Left lobe of liver (tissue), 2 donors: ENCODE data around the gene OR10H5. TPM values are rescaled to one million over a fixed set of nuclear protein-coding genes. Genes with fewer than 3 reads are reported as not detected.
"Not testable (repeated sequence)": the region's sequence is repeated elsewhere in the genome, so short reads cannot be mapped to it uniquely, and the experiment has no call there.

ENCODE experiments used
- ATAC-seq: fragments of 200-7000 bp; cut with Tn5 transposase; one replicate; pipeline ENCODE4 v1.9.1; 2020; ENCODE audit warnings: mild to moderate bottlenecking, moderate library complexity
- DNase-seq: peaks from one replicate; pipeline ENCODE4 v3.0.0-alpha.2; 2020; ENCODE audit warnings: low spot score
- total RNA-seq: library from RNA; stranded (reverse); gene quantifications from one replicate; pipeline ENCODE4 v1.2.1, GENCODE V29; 2021
- donor health status: DM: no; HTN: no; CAD: no; lungs with moderate emphysema.
- donor health status: DM: no; HTN: yes; CAD: no.

OR10H5 gene
- not detected for total RNA-seq

- no peak for DNase-seq
- no peak for ATAC-seq
Measured at GRCh38 chr19:15787611-15788155, at the start of gene OR10H5. Gene OR10H5 (plus strand): TSS chr19:15787661. CDS start chr19:15794049, 6,388 bp downstream.

GRCh38 chr19:15737722-15738121 is 49.7 kb upstream of the OR10H5 start, which contains the start of gene OR10H3:
Gene OR10H3 (plus strand): TSS chr19:15737985. CDS start chr19:15741393, 3,408 bp downstream.
- ATAC-seq (no peak), DNase-seq (no peak)

GRCh38 chr19:15740785-15741184 is 46.7 kb upstream of the OR10H5 start:
- no peak for ATAC-seq
- DNase-seq = no peak

DNA sequence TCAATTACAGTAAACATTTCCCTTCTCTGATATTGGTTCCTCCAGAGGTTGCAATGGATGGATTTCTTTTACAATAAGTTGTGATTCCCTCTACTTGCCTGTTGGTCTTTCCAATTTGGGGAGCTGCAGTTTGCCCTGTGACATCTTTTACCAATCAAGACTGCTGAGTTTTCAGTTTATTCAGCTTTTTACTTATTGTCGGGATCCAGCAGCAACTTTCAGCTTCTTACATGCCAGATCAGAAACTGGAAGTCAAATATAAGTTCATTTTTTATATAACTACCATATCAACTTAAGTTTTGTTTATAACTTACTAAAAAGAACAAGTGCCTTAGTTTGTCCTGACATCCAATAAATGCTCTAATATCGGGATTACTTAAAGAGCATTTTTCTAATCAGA is 39.2 kb upstream of the OR10H5 start:
- ATAC-seq = no peak

DNA sequence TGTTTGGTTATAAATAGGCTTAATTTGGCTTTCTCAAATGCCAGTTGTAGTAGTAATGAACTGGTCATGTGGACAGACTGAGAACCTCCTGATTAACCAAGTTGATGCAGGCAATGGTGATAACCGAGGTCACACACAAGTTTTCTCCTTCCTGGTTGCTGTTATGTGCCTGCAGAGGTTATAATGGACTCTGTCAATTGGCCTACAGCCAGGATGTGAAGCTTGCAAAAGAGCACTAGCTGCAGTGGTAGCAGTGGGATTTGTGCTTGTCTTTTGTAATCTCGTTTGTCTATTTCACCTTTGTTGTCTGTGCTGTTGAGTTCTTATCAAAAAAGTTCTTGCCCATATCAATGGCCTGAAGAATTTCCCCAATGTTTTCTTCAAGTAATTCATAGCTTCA is 29.1 kb upstream of the OR10H5 start:
- peak; percentile 58 for DNase-seq
- ATAC-seq = peak; percentile 76

More for the DNA sequence above, 39.2 kb upstream of the OR10H5 start:
- DNase-seq = no peak

DNA sequence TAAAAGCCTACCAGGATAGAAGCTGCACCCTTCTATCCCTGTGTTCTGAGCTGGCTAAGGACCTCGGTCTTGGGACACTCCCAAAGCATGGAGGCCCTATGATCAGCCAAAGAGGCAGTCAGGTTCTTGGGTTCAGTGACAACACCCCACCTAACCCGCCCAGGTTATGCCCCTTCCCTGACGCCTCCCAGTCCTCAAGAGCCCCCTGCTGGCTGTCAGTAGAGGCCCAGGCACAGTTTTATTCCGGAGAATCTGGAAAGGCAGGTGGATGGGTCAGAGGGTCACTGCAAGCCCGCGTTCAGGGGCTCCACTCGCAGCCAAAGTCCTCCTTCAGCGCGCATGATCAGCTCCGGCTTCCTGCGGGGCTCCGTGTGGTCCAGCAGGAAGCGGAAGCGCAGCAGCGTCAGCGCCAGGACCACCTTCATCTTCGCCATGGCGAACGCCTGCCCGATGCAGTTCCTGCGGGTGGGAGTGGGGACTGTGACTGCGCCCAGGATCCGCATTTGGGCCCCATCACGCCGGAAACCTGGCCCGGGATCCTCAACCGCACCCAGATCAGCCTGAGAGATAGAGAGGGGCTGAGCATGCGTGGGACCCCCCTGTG is 27.4 kb upstream of the OR10H5 start:
- ATAC-seq (peak; percentile 72), DNase-seq (peak; percentile 46)

- DNase-seq (no peak), ATAC-seq (no peak)
Measured at GRCh38 chr19:15769586-15769985, 17.9 kb upstream of the OR10H5 start.

DNA sequence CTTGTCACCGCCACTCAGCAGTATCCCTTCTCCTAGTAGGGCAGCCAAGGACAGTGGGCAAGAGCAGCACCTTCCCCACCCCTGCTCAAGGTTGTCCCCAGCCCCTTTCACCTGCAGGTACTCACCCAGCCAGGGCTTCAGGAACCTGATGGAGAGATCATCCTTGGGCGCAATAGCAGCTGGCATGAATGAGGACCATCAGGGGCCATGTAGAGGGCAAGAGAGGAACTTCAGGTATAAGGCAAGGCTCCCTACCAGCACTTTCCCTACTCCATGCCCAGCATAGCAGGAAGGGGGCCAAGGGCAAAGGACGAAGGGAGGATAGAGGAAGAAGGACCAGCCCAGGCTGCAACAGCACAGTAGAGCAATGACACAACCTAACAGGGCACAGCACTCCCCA is 13.3 kb upstream of the OR10H5 start:
- not testable (repeated sequence) for ATAC-seq, DNase-seq

DNA sequence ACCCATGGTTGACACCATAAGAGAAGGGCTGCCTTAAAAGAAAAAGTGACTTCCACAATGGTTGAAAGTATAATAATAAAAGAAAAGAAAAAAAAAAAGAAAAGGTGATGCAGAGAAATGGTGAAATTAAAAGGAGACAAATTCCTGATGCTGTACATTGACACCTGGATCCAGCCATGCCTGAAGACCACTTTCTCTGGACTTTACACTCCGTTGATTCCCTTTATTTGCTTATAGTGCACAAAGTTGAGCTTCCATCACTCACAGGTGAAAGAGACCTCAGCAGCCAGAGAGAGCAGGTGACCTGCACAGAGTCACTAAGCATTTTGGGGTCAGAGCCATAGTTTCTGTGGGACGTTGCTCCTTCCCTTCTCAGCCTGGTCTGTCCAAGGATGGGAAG is 12.2 kb upstream of the OR10H5 start:
- no peak for DNase-seq
- no peak for ATAC-seq

GRCh38 chr19:15776264-15776663 is 11.2 kb upstream of the OR10H5 start:
- no peak for DNase-seq
- ATAC-seq = no peak

- no peak for ATAC-seq
- no peak for DNase-seq
Measured at GRCh38 chr19:15776991-15777970, 10.2 kb upstream of the OR10H5 start.

GRCh38 chr19:15779756-15780476 is 7.5 kb upstream of the OR10H5 start:
- DNase-seq = peak; percentile 74
- peak; percentile 93 for ATAC-seq

DNA sequence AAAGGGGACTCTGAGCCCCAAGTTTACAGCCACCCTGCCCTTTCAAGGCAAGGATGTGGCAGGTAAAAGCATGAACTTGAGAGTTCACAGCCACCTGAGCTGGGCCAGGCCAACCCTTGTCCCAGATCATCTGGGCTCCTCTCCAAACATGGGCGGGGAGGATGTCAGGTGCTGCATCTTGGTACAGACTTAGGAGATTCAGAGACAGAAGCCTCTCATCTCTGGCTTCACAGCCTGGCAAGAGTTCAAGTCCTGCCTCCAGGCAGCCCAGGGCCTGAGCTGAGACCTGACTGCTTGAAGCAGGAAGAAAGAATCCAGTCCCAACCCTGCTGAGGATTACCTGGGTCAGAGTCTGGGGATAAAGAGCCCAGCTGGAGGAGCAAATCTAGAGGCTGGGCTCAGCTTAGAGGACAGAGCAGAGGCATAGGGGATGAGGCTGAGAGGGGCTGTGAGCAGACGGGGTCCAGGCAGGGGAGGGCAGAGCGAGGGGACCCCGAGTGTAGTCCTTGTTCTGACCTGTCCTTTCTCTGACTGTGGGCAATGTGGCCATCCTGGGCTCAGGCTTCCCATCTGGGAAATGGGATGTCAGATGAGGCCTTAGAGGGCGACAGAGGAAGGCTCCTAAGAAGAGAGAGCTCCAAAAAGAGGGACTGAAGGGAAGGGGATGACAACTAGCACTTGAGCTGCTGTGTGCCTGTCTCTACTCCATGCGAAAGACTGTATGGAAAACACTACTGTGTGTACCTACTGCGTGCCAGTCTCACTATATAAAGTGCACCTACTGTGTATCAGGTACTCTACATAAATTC is 6.6 kb upstream of the OR10H5 start:
- DNase-seq = no peak

GRCh38 chr19:15781661-15782060 is 5.8 kb upstream of the OR10H5 start:
- DNase-seq (no peak), ATAC-seq (no peak)

More for the DNA sequence above, 6.6 kb upstream of the OR10H5 start:
- peak; percentile 57 for ATAC-seq

DNA sequence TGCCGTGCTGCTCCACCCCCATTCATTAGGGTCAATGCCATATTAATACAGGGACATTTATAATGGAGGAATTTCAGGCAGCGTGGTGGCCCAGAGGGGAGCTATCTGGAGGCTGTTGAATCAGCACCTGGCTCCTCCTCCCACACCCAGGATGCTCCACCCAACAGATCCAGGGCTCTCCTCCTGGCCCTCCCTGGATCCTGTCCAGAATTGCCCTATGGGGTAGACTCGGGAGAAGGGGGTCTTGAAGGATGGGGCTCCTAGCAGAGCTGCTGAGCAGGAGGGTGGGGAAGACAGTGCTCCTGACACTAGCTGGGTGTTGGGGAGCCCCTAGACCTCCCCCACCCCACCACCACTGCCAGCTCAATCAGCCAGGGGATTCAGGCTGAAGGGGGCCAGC is 5.2 kb upstream of the OR10H5 start:
- ATAC-seq (no peak), DNase-seq (no peak)

- DNase-seq, ATAC-seq: not testable (repeated sequence)
Measured at GRCh38 chr19:15782896-15783295, 4.6 kb upstream of the OR10H5 start.

- ATAC-seq (no peak), DNase-seq (no peak)
Measured at GRCh38 chr19:15788594-15789270, 1.3 kb downstream of the OR10H5 start.

DNA sequence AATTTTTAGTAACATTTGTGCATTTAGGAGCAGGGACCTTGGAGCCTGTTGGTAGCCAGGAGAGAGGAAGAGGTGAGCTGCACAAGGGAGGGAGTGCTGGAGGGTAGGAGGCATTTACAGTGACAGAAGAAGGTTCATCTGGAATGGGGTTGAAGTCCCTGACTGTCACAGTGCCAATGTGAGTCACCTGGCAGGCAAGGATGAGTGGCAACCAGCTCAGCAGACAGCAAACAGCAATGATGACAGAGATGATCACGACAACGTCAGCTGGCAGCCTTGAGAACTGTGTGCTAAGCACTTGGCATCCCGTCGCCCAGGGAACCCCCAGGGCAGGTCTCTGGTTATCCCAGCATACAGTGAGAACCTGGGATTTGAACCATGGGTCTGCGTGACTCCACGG is 2.6 kb downstream of the OR10H5 start:
- ATAC-seq (no peak), DNase-seq (no peak)

- DNase-seq, ATAC-seq: not testable (repeated sequence)
Measured at GRCh38 chr19:15794279-15794678, 6.8 kb downstream of the OR10H5 start.
